H9 (cell line): ENCODE results near the gene CCDC149. TPM values are rescaled to one million over a fixed set of nuclear protein-coding genes. Genes with fewer than 3 reads are reported as not detected.

Experiments used
- DNase-seq: peaks from one replicate; pipeline ENCODE4 v3.0.0-alpha.2; 2017
- H2AFZ ChIP-seq: one replicate; pipeline ENCODE4 v1.6.1; 2013; ENCODE audit warnings: mild to moderate bottlenecking, low read length, control low read depth, moderate library complexity
- H2AK5ac ChIP-seq: 2 replicates; pipeline ENCODE4 v1.6.1; 2013; ENCODE audit warnings: low read length, control low read depth, mixed read lengths; ENCODE audit not compliant: insufficient read length
- H2BK120ac ChIP-seq: one replicate; pipeline ENCODE4 v1.6.1; 2013; ENCODE audit warnings: low read depth, mild to moderate bottlenecking, low read length, control low read depth, inconsistent platforms; ENCODE audit not compliant: poor library complexity, severe bottlenecking
- H2BK12ac ChIP-seq: 2 replicates; pipeline ENCODE4 v1.6.1; 2013; ENCODE audit warnings: low read length, control low read depth, mixed read lengths, low read depth; ENCODE audit not compliant: insufficient read length
- H2BK15ac ChIP-seq: 2 replicates; pipeline ENCODE4 v1.6.1; 2013; ENCODE audit warnings: low read depth, low read length, control low read depth
- H2BK20ac ChIP-seq: one replicate; pipeline ENCODE4 v1.6.1; 2013; ENCODE audit warnings: low read depth, mild to moderate bottlenecking, low read length, control low read depth, inconsistent platforms; ENCODE audit not compliant: poor library complexity, severe bottlenecking
- H2BK5ac ChIP-seq: 2 replicates; pipeline ENCODE4 v1.6.1; 2013; ENCODE audit warnings: low read length, control low read depth, mixed read lengths; ENCODE audit not compliant: insufficient read length
- H3K14ac ChIP-seq: 2 replicates; pipeline ENCODE4 v1.6.1; 2013; ENCODE audit warnings: low read length, control low read depth; ENCODE audit not compliant: insufficient read depth
- H3K18ac ChIP-seq: 2 replicates; pipeline ENCODE4 v1.6.1; 2013; ENCODE audit warnings: low read depth, mild to moderate bottlenecking, mixed read lengths, low read length, control low read depth; ENCODE audit not compliant: insufficient read length
- H3K23ac ChIP-seq: 2 replicates; pipeline ENCODE4 v1.6.1; 2013; ENCODE audit warnings: low read length, control low read depth, mixed read lengths, low read depth; ENCODE audit not compliant: insufficient read length
- H3K23me2 ChIP-seq: 2 replicates; pipeline ENCODE4 v1.6.1; 2013; ENCODE audit warnings: low read depth, mild to moderate bottlenecking, mixed read lengths, low read length, control low read depth; ENCODE audit not compliant: insufficient read length, poor library complexity, severe bottlenecking
- H3K27ac ChIP-seq: 2 replicates; pipeline ENCODE4 v1.5.1; 2013; ENCODE audit warnings: low read length, control low read depth, mixed read lengths, low read depth; ENCODE audit not compliant: insufficient read length
- H3K27me3 ChIP-seq: 2 replicates; pipeline ENCODE4 v1.6.1; 2013; ENCODE audit warnings: low read length, control low read depth, inconsistent platforms; ENCODE audit not compliant: insufficient read depth
- H3K4ac ChIP-seq: 2 replicates; pipeline ENCODE4 v1.6.1; 2013; ENCODE audit warnings: low read depth, mild to moderate bottlenecking, control low read depth, inconsistent platforms, low read length, moderate library complexity
- H3K4me1 ChIP-seq: 2 replicates; pipeline ENCODE4 v1.6.1; 2013; ENCODE audit warnings: low read length, control low read depth, inconsistent platforms; ENCODE audit not compliant: insufficient read depth
- H3K4me2 ChIP-seq: 2 replicates; pipeline ENCODE4 v1.6.1; 2013; ENCODE audit warnings: low read length, control low read depth, mixed read lengths; ENCODE audit not compliant: insufficient read length, insufficient read depth
- H3K56ac ChIP-seq: 2 replicates; pipeline ENCODE4 v1.6.1; 2013; ENCODE audit warnings: low read depth, mild to moderate bottlenecking, mixed read lengths, low read length, control low read depth; ENCODE audit not compliant: insufficient read length
- H3K79me1 ChIP-seq: 2 replicates; pipeline ENCODE4 v1.6.1; 2013; ENCODE audit warnings: low read depth, mild to moderate bottlenecking, moderate library complexity, low read length, control low read depth, inconsistent platforms; ENCODE audit not compliant: insufficient read depth, poor library complexity, severe bottlenecking
- H3K79me2 ChIP-seq: 2 replicates; pipeline ENCODE4 v1.6.1; 2013; ENCODE audit warnings: low read length, control low read depth, inconsistent platforms; ENCODE audit not compliant: insufficient read depth
- H3K9ac ChIP-seq: 2 replicates; pipeline ENCODE4 v1.6.1; 2013; ENCODE audit warnings: low read length, control low read depth, mixed read lengths; ENCODE audit not compliant: insufficient read length; ENCODE audit errors: extremely low read depth
- H3K9me3 ChIP-seq: one replicate; pipeline ENCODE4 v1.6.1; 2013; ENCODE audit warnings: low read depth, low read length, inconsistent platforms; ENCODE audit not compliant: control insufficient read depth
- H3T11ph ChIP-seq: one replicate; pipeline ENCODE4 v1.6.1; 2013; ENCODE audit warnings: mild to moderate bottlenecking, low read length, control low read depth, inconsistent platforms
- H4K20me1 ChIP-seq: one replicate; pipeline ENCODE4 v1.6.1; 2013; ENCODE audit not compliant: control insufficient read depth, insufficient read length, insufficient read depth
- H4K5ac ChIP-seq: 2 replicates; pipeline ENCODE4 v1.6.1; 2013; ENCODE audit warnings: low read depth, mild to moderate bottlenecking, mixed read lengths, low read length, control low read depth; ENCODE audit not compliant: insufficient read length
- H4K8ac ChIP-seq: replicated peaks from 2 replicates; pipeline ENCODE4 v1.6.1; 2013; ENCODE audit warnings: low read length, control low read depth, mixed read lengths, low read depth; ENCODE audit not compliant: insufficient read length
- H4K91ac ChIP-seq: 2 replicates; pipeline ENCODE4 v1.6.1; 2013; ENCODE audit warnings: low read depth, mild to moderate bottlenecking, moderate library complexity, mixed read lengths, low read length, control low read depth; ENCODE audit not compliant: insufficient read length
- H3K27ac Mint-ChIP-seq, 3 experiments: 2 replicates in 2 of 3; 3 replicates in 1 of 3; pipeline ENCODE4 v1.8.0; 2020 to 2021; ENCODE audit warnings: mixed read lengths in 3 of 3, mild to moderate bottlenecking in 1 of 3, moderate library complexity in 1 of 3
- H3K27me3 Mint-ChIP-seq: 2 replicates; pipeline ENCODE4 v1.8.0; 2021; ENCODE audit warnings: low read depth, mild to moderate bottlenecking, moderate library complexity, mixed read lengths
- H3K36me3 Mint-ChIP-seq, 3 experiments: 2 replicates in 2 of 3; 3 replicates in 1 of 3; pipeline ENCODE4 v1.8.0; 2020 to 2021; ENCODE audit warnings: low read depth in 3 of 3, mixed read lengths in 3 of 3; ENCODE audit not compliant: insufficient read depth in 1 of 3
- H3K4me1 Mint-ChIP-seq, 2 experiments: 2 replicates each; pipeline ENCODE4 v1.8.0; 2020; ENCODE audit warnings: mixed read lengths in 2 of 2
- H3K4me3 Mint-ChIP-seq, 2 experiments: 2 replicates in 1 of 2; 3 replicates in 1 of 2; pipeline ENCODE4 v1.8.0; 2020 to 2021; ENCODE audit warnings: mild to moderate bottlenecking in 2 of 2, mixed read lengths in 2 of 2, moderate library complexity in 1 of 2
- H3K9me3 Mint-ChIP-seq, 2 experiments: 2 replicates in 1 of 2; 3 replicates in 1 of 2; pipeline ENCODE4 v1.8.0; 2020; ENCODE audit warnings: mild to moderate bottlenecking in 2 of 2, mixed read lengths in 2 of 2, moderate library complexity in 1 of 2
- WGBS: extraction: QIAGEN DNeasy Blood & Tissue Kit; methylation state at CpG from one replicate; pipeline ENCODE4 v1.1.7; 2013; ENCODE audit warnings: missing lambda C conversion rate, low lambda C conversion rate, mixed read lengths; ENCODE audit not compliant: insufficient read length; ENCODE audit errors: extremely low coverage; 5-methylcytosine and 5-hydroxymethylcytosine counted together
- total RNA-seq: library from RNA; stranded (reverse); gene quantifications from 2 replicates; pipeline ENCODE4 v1.2.1, GENCODE V29; 2021
- TF ChIP-seq, protein P1 (sequence below): fragments of 200-600 bp; sonication (generic); conservative IDR thresholded peaks from 3 replicates; pipeline ENCODE4 v1.8.0; 2021; ENCODE audit warnings: antibody characterized with exemption, mild to moderate bottlenecking

CCDC149 gene
- total RNA-seq, 1 experiment from 2014 or later: 4.5 TPM

DNA sequence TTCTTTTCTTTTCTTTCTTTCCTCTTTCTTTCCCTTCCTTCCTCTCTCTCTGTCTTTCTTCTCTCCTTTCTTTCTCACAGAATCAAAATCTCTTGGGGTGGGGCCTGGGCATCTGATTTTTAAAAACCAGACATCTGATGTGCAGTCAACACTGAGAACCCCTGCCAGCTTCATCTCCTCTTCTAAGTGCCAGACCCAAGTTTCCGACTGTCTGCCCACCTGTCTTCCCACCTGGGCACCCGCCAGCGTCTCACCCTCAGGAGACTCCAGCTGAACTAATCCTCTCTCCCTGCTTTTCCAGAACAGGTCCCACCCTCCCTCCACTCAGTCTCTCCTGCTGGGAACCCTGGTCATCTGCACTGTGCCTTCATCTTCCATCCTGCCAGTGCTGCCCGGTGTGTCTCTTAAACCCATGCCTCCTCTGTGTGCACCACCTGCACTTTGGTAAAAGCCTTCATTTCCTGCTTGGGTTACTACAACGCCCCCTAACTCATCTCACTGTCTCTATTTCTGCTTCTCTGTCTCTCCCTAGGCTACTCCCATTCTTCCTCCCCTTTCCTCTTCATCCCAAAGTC, 114.7 kb downstream of the CCDC149 start:
- no peak overlapping the region for H3K4me3 Mint-ChIP-seq
- Histone ChIP-seq H2BK12ac (no peak overlapping the region), H3K4ac (no peak overlapping the region), H2BK20ac (no peak overlapping the region), H3K79me1 (no peaks in the 10 kb centered on the region), H4K5ac (no peak overlapping the region), H2AFZ (no peak overlapping the region), H3K18ac (no peak overlapping the region), H3K56ac (no peak overlapping the region), H2AK5ac (no peak overlapping the region), H3K79me2 (no peaks in the 10 kb centered on the region), H3K4me2 (no peak overlapping the region), H3K9me3 (no peaks in the 10 kb centered on the region), H3K23me2 (peaks cover 15% of the 10 kb centered on the region), H2BK120ac (no peak overlapping the region), H4K91ac (no peak overlapping the region), H3K27ac (no peak overlapping the region), H3K27me3 (peaks cover 14% of the 10 kb centered on the region; the same call in 1 of the 2 replicates), H2BK15ac (no peak overlapping the region), H3T11ph (no peak overlapping the region), H3K23ac (no peak overlapping the region), H3K14ac (no peak overlapping the region; the same call in 1 of the 2 replicates), H4K20me1 (no peaks in the 10 kb centered on the region), H3K4me1 (peaks cover 2% of the 10 kb centered on the region; the same call in 1 of the 2 replicates), H2BK5ac (no peak overlapping the region), H4K8ac (no peak overlapping the region), H3K9ac (no peak overlapping the region)
- H3K9me3 Mint-ChIP-seq: peaks cover 0 to 4% of the 10 kb centered on the region in 2 experiments; a peak in 1 of 5 replicates
- no CpG with 5 or more reads among the region's 5 CpGs for WGBS
- TF ChIP-seq, protein P1, sequence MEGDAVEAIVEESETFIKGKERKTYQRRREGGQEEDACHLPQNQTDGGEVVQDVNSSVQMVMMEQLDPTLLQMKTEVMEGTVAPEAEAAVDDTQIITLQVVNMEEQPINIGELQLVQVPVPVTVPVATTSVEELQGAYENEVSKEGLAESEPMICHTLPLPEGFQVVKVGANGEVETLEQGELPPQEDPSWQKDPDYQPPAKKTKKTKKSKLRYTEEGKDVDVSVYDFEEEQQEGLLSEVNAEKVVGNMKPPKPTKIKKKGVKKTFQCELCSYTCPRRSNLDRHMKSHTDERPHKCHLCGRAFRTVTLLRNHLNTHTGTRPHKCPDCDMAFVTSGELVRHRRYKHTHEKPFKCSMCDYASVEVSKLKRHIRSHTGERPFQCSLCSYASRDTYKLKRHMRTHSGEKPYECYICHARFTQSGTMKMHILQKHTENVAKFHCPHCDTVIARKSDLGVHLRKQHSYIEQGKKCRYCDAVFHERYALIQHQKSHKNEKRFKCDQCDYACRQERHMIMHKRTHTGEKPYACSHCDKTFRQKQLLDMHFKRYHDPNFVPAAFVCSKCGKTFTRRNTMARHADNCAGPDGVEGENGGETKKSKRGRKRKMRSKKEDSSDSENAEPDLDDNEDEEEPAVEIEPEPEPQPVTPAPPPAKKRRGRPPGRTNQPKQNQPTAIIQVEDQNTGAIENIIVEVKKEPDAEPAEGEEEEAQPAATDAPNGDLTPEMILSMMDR: no peak
- no peaks in the 10 kb centered on the region; a peak in 1 of 7 replicates for H3K36me3 Mint-ChIP-seq
- no peak for DNase-seq
- peaks cover 31 to 41% of the 10 kb centered on the region in 2 experiments for H3K4me1 Mint-ChIP-seq
- no peak overlapping the region for H3K27ac Mint-ChIP-seq
- H3K27me3 Mint-ChIP-seq: peaks cover 89% of the 10 kb centered on the region
